HUES64 (cell line): Measurements from ENCODE around the gene IDH3B.
"Not testable (repeated sequence)": the region's sequence is repeated elsewhere in the genome, so short reads cannot be mapped to it uniquely, and the experiment has no call there.

Source experiments
- H3K27ac ChIP-seq: 2 replicates; pipeline ENCODE4 v1.7.0; 2013; ENCODE audit warnings: low read depth, low read length, inconsistent platforms
- H3K27me3 ChIP-seq: 2 replicates; pipeline ENCODE4 v1.6.1; 2013; ENCODE audit warnings: mild to moderate bottlenecking, low read length; ENCODE audit not compliant: insufficient read depth
- H3K36me3 ChIP-seq: 2 replicates; pipeline ENCODE4 v1.6.1; 2013; ENCODE audit warnings: mild to moderate bottlenecking, low read length; ENCODE audit not compliant: insufficient read depth
- H3K4me1 ChIP-seq: 2 replicates; pipeline ENCODE4 v1.6.1; 2013; ENCODE audit warnings: mild to moderate bottlenecking, low read length, moderate library complexity; ENCODE audit not compliant: insufficient read depth
- H3K4me3 ChIP-seq: 2 replicates; pipeline ENCODE4 v1.5.1; 2013; ENCODE audit warnings: mild to moderate bottlenecking, low read length, moderate library complexity
- H3K9ac ChIP-seq: 2 replicates; pipeline ENCODE4 v1.6.1; 2013; ENCODE audit warnings: mild to moderate bottlenecking, low read depth, low read length
- H3K9me3 ChIP-seq: 2 replicates; pipeline ENCODE4 v1.6.1; 2013; ENCODE audit warnings: low read depth, low read length; ENCODE audit not compliant: insufficient read depth
- WGBS: fragments of 150-250, 120-280 bp; methylation state at CpG from one replicate; pipeline ENCODE4 v1.1.7; 2013; ENCODE audit warnings: missing lambda C conversion rate; 5-methylcytosine and 5-hydroxymethylcytosine counted together

The IDH3B gene

DNA sequence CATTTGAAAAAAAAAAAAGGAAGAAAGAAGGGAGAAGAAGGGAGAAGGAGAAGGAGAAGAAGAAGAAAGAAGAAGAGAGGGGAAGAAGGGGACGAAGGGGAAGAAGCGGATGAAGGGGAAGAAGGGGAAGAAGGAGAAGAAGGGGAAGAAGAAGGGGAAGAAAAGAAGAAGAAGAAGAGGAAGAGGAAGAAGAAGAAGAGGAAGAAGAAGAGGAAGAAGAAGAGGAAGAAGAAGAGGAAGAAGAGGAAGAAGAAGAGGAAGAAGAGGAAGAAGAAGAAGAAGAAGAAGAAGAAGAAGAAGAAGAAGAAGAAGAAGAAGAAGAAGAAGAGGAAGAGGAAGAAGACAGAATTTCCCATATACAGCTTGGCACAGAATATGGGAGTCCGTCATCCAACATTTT is 18.0 kb upstream of the IDH3B start:
- not testable (repeated sequence) for H3K9ac ChIP-seq, H3K4me3 ChIP-seq, H3K36me3 ChIP-seq, H3K4me1 ChIP-seq, H3K27ac ChIP-seq, H3K9me3 ChIP-seq
- H3K27me3 ChIP-seq = peaks cover 47% of the 10 kb centered on the region
- 86% methylated on average over 3 of the region's 3 CpGs for WGBS

DNA sequence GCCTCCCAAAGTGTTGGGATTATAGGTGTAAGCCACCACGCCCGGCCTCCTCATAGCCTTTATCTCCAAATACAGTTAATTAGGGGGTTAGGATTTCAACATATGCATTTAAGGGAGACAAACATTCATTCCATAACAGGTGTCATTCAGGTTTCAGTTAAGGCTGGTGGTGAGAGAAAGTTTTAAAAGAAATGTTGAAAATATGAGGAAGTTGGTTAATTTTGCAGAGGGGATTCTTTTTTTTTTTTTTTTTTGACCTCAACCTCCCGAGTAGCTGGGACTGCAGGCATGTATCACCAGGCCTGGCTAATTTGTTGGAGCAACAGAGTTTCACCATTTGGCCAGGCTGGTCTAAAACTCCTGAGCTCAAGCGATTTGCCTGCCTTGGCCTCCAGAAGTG is 16.0 kb upstream of the IDH3B start:
- no peaks in the 10 kb centered on the region for H3K9me3 ChIP-seq
- H3K27ac ChIP-seq = no peak overlapping the region
- peaks cover 28% of the 10 kb centered on the region for H3K27me3 ChIP-seq
- WGBS = 84% methylated on average over 2 of the region's 4 CpGs
- H3K4me3 ChIP-seq = no peak overlapping the region
- H3K4me1 ChIP-seq = no peaks in the 10 kb centered on the region
- H3K36me3 ChIP-seq = no peaks in the 10 kb centered on the region
- no peak overlapping the region for H3K9ac ChIP-seq

DNA sequence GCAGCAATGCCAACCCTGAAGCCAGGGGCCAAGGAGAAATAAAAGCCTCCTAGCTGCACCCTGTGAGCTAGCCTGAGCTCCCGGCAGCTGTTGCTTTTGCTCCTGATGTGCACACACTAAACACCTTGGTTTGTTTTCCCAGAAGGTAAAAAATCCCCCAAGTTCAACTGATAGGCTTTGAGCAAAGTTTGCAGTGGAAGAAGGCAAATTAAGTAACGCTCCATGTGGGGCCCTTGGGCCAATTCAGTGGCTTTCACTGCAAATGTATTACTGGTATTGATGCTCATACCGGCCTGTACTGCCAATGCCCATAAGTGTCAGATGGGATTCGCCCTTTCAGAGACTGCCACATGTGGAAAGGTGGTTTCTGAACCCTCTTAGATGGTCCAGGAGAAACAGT is 9.4 kb upstream of the IDH3B start:
- Histone ChIP-seq H3K9ac (no peak overlapping the region), H3K27ac (no peak overlapping the region), H3K9me3 (no peaks in the 10 kb centered on the region), H3K36me3 (no peaks in the 10 kb centered on the region), H3K4me1 (no peaks in the 10 kb centered on the region), H3K27me3 (peaks cover 19% of the 10 kb centered on the region), H3K4me3 (no peak overlapping the region)
- 91% methylated on average over 4 of the region's 4 CpGs for WGBS

DNA sequence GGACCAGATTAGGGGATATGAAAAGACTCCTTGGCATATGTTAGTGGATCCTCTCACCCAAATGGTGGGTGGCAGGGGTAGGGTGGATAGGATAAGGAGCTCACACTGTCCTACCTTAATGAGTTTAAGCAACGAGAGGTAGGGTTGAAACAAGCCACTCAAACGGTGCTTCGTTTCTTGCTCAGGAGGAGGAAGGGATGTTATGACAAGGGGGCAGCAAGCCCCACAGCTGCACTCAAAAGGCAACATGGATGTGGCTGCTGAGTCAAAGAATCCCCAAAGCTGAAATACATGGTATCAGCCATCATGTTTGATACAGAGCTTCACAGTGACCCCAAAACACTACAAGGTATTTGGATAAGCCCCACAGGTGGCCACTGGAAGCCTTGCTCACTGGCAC is 8.4 kb upstream of the IDH3B start:
- 83% methylated on average over 3 of the region's 3 CpGs for WGBS

DNA sequence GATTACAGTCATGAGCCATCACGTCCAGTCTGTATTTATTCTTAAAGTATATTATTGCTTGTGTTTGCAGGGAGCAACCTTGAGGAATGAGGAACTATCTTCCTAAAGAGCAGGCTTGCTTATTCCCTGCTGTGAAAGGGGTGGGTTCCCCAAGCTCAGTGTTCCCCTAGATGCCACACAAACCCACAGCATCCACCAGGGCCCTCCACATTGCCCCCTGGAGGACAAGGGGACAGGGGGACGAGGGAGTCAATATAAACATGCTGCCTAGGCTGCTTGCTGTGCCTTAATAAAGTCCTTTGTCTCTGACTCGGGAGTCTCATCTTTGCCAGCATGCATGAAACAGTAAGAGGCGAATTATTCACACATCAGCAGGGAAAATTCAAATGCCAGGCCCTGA is 8.0 kb upstream of the IDH3B start:
- no peak overlapping the region for H3K4me3 ChIP-seq
- H3K36me3 ChIP-seq = no peaks in the 10 kb centered on the region
- WGBS = 43% methylated on average over 4 of the region's 4 CpGs
- no peaks in the 10 kb centered on the region for H3K4me1 ChIP-seq
- no peaks in the 10 kb centered on the region for H3K9me3 ChIP-seq
- H3K27ac ChIP-seq = no peak overlapping the region
- H3K27me3 ChIP-seq = peaks cover 19% of the 10 kb centered on the region
- no peak overlapping the region for H3K9ac ChIP-seq

More for the DNA sequence above, 8.4 kb upstream of the IDH3B start:
- Histone ChIP-seq H3K9ac (no peak overlapping the region), H3K27me3 (peaks cover 20% of the 10 kb centered on the region), H3K4me1 (no peaks in the 10 kb centered on the region), H3K36me3 (no peaks in the 10 kb centered on the region), H3K9me3 (no peaks in the 10 kb centered on the region), H3K4me3 (no peak overlapping the region), H3K27ac (no peak overlapping the region)

DNA sequence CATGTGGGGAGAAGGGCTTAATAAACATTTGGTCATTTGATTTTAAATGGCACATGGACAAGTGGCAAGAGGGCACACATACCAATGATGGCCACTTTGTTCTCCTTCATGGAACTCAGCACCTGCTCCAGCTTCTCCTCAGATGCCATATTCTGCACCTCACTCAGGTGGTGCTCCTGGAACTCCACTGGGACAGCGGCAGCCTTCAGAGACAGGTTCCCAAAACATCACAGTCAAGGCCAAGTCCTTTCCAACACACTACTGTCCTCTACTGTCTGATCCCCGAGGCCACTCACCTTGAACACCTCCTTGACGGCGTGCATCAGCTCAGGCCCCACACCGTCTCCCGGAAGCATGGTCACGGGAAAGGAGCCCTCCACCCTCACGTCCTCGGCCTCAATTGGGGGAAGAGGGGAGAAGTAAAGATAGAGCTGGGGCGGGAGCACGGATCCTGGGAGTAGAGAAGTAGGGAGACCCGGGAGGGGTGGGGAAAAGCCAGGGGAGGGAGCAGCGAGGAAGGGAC is 591 bp downstream of the IDH3B start:
- no peaks in the 10 kb centered on the region for H3K9me3 ChIP-seq
- H3K4me3 ChIP-seq = peak overlapping the region; percentile 95
- peak overlapping the region; percentile 95 for H3K27ac ChIP-seq
- peak overlapping the region; percentile 88 for H3K9ac ChIP-seq
- WGBS = 9% methylated on average over 13 of the region's 13 CpGs
- H3K36me3 ChIP-seq = peaks cover 41% of the 10 kb centered on the region
- peaks cover 16% of the 10 kb centered on the region for H3K27me3 ChIP-seq
- no peaks in the 10 kb centered on the region for H3K4me1 ChIP-seq

DNA sequence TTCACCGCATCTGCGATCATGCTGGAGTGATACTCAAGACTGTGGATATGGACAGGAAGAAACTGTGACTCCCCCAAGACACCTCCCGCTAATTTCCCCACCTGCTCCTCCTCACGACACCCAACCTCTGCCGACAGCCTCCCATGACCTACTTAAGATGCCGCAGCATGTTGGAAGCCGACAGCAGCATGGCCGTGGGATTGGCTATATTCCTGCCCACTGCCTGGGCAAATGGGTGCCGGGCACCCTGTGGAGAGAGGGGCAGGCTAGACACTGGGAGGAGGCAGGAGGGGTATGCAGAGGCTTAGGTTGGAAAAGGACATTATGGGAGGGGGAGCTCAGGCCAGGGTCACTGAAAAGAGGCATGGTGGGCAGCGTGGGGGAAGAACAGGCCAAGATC is 4.5 kb downstream of the IDH3B start:
- Histone ChIP-seq H3K4me1 (no peaks in the 10 kb centered on the region), H3K4me3 (no peak overlapping the region), H3K9me3 (no peaks in the 10 kb centered on the region), H3K9ac (no peak overlapping the region), H3K27ac (no peak overlapping the region), H3K27me3 (no peaks in the 10 kb centered on the region), H3K36me3 (peaks cover 80% of the 10 kb centered on the region)
- WGBS = 94% methylated on average over 10 of the region's 10 CpGs

DNA sequence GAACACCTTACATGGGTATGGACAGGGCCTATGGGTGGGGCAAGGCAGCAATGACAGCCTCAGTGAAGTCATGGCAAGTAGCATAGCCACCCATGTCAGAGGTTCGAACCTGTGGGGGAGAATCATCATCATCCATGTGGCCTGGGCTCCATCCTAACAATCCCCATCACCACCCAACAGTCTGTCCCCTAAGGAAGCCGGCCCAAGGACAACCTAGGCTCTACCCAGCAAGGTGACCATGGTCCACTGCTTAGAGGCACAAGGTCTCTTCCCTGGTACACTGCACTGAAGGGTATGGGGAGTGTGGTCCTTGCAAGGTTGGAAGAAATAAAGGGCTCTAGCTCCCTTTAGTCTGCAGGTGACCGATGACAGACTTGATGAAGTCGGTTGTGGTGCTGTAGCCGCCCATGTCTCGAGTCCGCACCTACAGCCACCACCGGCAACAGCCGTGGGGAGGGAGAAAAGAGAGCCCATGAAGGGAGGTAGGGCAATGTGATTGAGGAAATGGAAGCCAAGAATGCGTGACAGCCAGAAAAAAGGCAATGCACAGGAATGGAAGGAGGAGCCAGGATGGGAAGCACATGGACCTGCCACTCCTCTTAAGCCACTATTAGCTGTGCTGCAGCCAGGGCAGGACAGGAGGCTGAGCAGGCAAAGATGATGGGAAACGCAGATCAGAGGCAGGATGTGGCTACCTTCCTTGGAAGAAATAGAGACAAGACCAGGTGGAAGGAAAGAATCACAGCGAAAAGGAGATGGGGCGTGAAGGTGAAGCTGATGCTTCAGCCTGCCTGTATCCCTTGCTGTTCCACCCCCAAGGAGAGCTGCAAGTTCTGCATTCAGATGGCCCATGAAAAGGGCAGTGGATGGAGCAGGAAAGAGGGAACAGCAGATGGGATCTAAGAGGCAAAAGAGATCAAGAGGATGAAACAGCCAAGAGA is 5.3 kb downstream of the IDH3B start:
- WGBS = 86% methylated on average over 13 of the region's 13 CpGs
- Histone ChIP-seq H3K4me3 (no peak overlapping the region), H3K9ac (no peak overlapping the region), H3K36me3 (peaks cover 88% of the 10 kb centered on the region), H3K27ac (peak overlapping the region; percentile 16; the same call in 1 of the 2 replicates), H3K4me1 (peaks cover 6% of the 10 kb centered on the region; the same call in 1 of the 2 replicates), H3K27me3 (no peaks in the 10 kb centered on the region), H3K9me3 (no peaks in the 10 kb centered on the region)

DNA sequence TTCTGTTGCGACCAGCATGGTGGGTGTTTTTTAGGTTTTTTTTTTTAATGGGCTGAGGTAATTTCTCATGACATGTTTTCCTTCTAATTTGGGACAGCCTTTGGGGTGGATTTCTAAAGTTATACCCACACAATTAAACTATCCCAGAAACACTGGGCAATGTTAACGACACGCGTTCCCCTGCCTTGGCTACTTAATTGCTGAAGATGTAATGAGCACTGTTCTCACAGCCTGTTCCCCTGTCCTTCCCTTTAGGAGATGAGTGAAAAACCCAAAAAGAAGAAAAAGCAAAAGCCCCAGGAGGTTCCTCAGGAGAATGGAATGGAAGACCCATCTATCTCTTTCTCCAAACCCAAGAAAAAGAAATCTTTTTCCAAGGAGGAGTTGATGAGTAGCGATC is 6.3 kb downstream of the IDH3B start:
- H3K27me3 ChIP-seq = no peaks in the 10 kb centered on the region
- peaks cover 96% of the 10 kb centered on the region for H3K36me3 ChIP-seq
- no peak overlapping the region for H3K27ac ChIP-seq
- H3K9me3 ChIP-seq = no peaks in the 10 kb centered on the region
- H3K9ac ChIP-seq = no peak overlapping the region
- 98% methylated on average over 4 of the region's 5 CpGs for WGBS
- no peak overlapping the region for H3K4me3 ChIP-seq
- peaks cover 6% of the 10 kb centered on the region; the same call in 1 of the 2 replicates for H3K4me1 ChIP-seq

DNA sequence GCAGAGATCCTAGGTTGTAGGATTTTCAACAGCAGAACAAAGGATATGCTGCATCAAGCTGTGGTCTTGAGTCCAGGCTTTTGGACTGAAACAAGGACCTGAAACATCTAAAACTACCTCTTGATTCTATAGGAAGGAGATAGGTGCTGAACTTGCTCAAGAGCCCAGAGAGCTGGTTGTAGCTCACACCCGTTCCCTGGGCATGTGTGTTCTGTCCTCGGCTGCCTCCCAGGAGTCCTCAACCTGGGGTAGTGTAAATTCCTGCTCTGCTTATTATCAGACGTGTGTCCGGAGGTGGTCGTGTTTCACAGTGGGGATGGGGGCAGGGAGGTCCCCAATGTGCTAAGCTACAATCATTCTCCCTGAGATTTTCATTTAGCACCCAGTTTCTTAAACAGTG is 6.8 kb downstream of the IDH3B start:
- WGBS = 84% methylated on average over 5 of the region's 5 CpGs
- H3K9me3 ChIP-seq = no peaks in the 10 kb centered on the region
- no peaks in the 10 kb centered on the region for H3K27me3 ChIP-seq
- H3K27ac ChIP-seq = no peak overlapping the region
- peaks cover 6% of the 10 kb centered on the region; the same call in 1 of the 2 replicates for H3K4me1 ChIP-seq
- no peak overlapping the region for H3K9ac ChIP-seq
- H3K36me3 ChIP-seq = peaks cover 94% of the 10 kb centered on the region
- no peak overlapping the region for H3K4me3 ChIP-seq

DNA sequence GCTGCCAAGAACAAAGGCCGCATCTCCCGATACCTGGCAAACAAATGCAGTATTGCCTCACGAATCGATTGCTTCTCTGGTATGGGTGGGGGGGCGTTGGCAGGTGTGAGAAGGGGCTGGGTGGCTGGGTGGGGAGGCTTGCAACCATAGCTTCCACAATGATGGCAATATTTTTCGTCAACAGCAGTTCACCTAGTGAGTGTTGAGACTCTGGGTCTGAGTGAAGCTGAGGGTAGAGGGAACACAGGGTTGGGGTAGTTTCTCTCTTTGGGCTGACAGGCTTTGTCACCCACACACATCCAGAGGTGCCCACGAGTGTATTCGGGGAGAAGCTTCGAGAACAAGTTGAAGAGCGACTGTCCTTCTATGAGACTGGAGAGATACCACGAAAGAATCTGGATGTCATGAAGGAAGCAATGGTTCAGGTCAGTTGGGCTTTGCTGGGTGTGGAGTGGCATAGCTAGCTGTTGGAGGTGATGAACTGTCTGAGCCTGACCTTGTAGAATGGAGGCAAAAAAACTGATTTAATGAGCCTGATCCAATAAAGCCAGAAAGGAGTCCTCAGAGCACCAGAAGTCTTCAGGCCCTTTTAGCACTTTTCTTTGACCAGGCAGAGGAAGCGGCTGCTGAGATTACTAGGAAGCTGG is 7.4 kb downstream of the IDH3B start:
- Histone ChIP-seq H3K27me3 (no peaks in the 10 kb centered on the region), H3K36me3 (peaks cover 87% of the 10 kb centered on the region), H3K27ac (no peak overlapping the region), H3K4me3 (no peak overlapping the region), H3K4me1 (peaks cover 6% of the 10 kb centered on the region; the same call in 1 of the 2 replicates), H3K9me3 (no peaks in the 10 kb centered on the region), H3K9ac (no peak overlapping the region)
- 96% methylated on average over 12 of the region's 12 CpGs for WGBS
